Gastroesophageal sphincter (tissue), 3 donors: ENCODE data around the gene TELO2.

Source experiments
- CTCF ChIP-seq, 4 experiments: fragments of 200-600 bp in 2 of 4; fragments of 450-650 bp in 2 of 4; sonication (generic) in 1 of 4; IDR thresholded peaks; one replicate each; pipeline ENCODE4 v1.5.1; 2017 to 2019; ENCODE audit warnings: antibody characterized with exemption in 4 of 4, mild to moderate bottlenecking in 2 of 4, moderate library complexity in 2 of 4
- EP300 ChIP-seq: sonication (generic); formaldehyde crosslinking; IDR thresholded peaks from one replicate; pipeline ENCODE4 v1.6.1; 2017; ENCODE audit warnings: antibody characterized with exemption, mild to moderate bottlenecking
- POLR2A ChIP-seq, 2 donors: fragments of 450-650 bp; IDR thresholded peaks; one replicate each; pipeline ENCODE4 v1.6.1; 2017; ENCODE audit warnings: antibody characterized with exemption in 2 of 2, mild to moderate bottlenecking in 2 of 2, moderate library complexity in 1 of 2
- POLR2AphosphoS5 ChIP-seq: sonication (generic); formaldehyde crosslinking; IDR thresholded peaks from one replicate; pipeline ENCODE4 v1.6.1; 2017; ENCODE audit warnings: antibody characterized with exemption

GRCh38 chr16:1510272-1510671 lies 17.1 kb downstream of the TELO2 start:
- TF ChIP-seq CTCF (IDR thresholded peaks at IDR 0.05) (no peak), POLR2A (IDR thresholded peaks at IDR 0.05) (no peak), POLR2AphosphoS5 (no peak), EP300 (no peak)
